Measurements from ENCODE around the gene ACOT7. TPM values are rescaled to one million over a fixed set of nuclear protein-coding genes. Genes with fewer than 3 reads are reported as not detected.

ACOT7 gene
- total and polyA plus RNA-seq, 2 of the 13 experiments (the other 11 are each of a cell fraction or from before 2014, with no cell fraction given) = 33.0 to 55.8 TPM

- TF ChIP-seq ZNF205 (CRISPR knock-in tag; IDR thresholded peaks at IDR 0.05) (peak; percentile 33; the same call in 1 of the 2 replicates), ELF3 (CRISPR knock-in tag; IDR thresholded peaks at IDR 0.05) (no peak), SP4 (CRISPR knock-in tag; IDR thresholded peaks at IDR 0.05) (peak; percentile 86; the same call in 1 of the 2 replicates), ARID5B (CRISPR knock-in tag; IDR thresholded peaks at IDR 0.05) (no peak), FOXC1 (CRISPR knock-in tag; IDR thresholded peaks at IDR 0.05; ENCODE audit: borderline replicate concordance) (peak; percentile 69; the same call in 1 of the 2 replicates), BCL3 (CRISPR knock-in tag; IDR thresholded peaks at IDR 0.05) (peak; percentile 59; the same call in 1 of the 2 replicates), SALL1 (CRISPR knock-in tag; IDR thresholded peaks at IDR 0.05) (peak; percentile 55; the same call in 1 of the 2 replicates), ZNF264 (CRISPR knock-in tag; IDR thresholded peaks at IDR 0.05) (0 out of 2 replicates have a peak, but pooled peaks have one; percentile 16), TFE3 (CRISPR knock-in tag; IDR thresholded peaks at IDR 0.05) (no peak), BORCS8-MEF2B (CRISPR knock-in tag; IDR thresholded peaks at IDR 0.05) (no peak), ZNF879 (CRISPR knock-in tag; IDR thresholded peaks at IDR 0.05) (0 out of 2 replicates have a peak, but pooled peaks have one; percentile 63), CREBL2 (CRISPR knock-in tag; IDR thresholded peaks at IDR 0.05; ENCODE audit: borderline replicate concordance) (no peak), MYC (CRISPR knock-in tag; IDR thresholded peaks at IDR 0.05; ENCODE audit: borderline replicate concordance) (peak; percentile 54; the same call in 1 of the 2 replicates), ARNT2 (CRISPR knock-in tag; IDR thresholded peaks at IDR 0.05; ENCODE audit: low read depth) (peak; percentile 80; the same call in 1 of the 2 replicates), ZKSCAN5 (CRISPR knock-in tag; IDR thresholded peaks at IDR 0.05) (no peak), NR2C2 (CRISPR knock-in tag; IDR thresholded peaks at IDR 0.05; ENCODE audit: borderline replicate concordance) (peak; percentile 25; the same call in 1 of the 2 replicates), CREB3 (CRISPR knock-in tag; IDR thresholded peaks at IDR 0.05) (peak; percentile 48; the same call in 1 of the 2 replicates), CBX1 (IDR thresholded peaks at IDR 0.05; ENCODE audit: low read depth) (no peak), ZNF891 (CRISPR knock-in tag; IDR thresholded peaks at IDR 0.05) (0 out of 2 replicates have a peak, but pooled peaks have one; percentile 58), EP300 (IDR thresholded peaks at IDR 0.05; ENCODE audit: low read depth in 2 of 2, low read length in 2 of 2) (no peak), EP300 (CRISPR knock-in tag; IDR thresholded peaks at IDR 0.05; ENCODE audit: borderline replicate concordance) (no peak; the same call in 1 of the 2 replicates), ZNF274 (CRISPR knock-in tag; IDR thresholded peaks at IDR 0.05) (no peak)
Measured at GRCh38 chr1:6393400-6394187, at the start of gene ACOT7 (continued).

Measured in HepG2 (cell line).